Mesenteric fat pad (tissue), 1 donor: ENCODE measurements around the gene BMI1. TPM values are rescaled to one million over a fixed set of nuclear protein-coding genes. Genes with fewer than 3 reads are reported as not detected.
"Not testable (repeated sequence)": the region's sequence is repeated elsewhere in the genome, so short reads cannot be mapped to it uniquely, and the experiment has no call there.

Source experiments
- DNase-seq: peaks from one replicate; pipeline ENCODE4 v3.0.0-alpha.2; 2020; ENCODE audit warnings: low spot score
- total RNA-seq: library from RNA; stranded (reverse); fragmentation: NEBNext Ultra II Directional; extraction: Animal tissue kit (Norgen Biotek cat#: 25700); gene quantifications from one replicate; pipeline ENCODE4 v1.2.1, GENCODE V29; 2021
- donor health status: DM: yes; HTN: yes; CAD: no.

The BMI1 gene
- total RNA-seq, 1 donor from 2014 or later = 58.1 TPM

- DNase-seq = no peak
These were observed 18.0 kb downstream of the BMI1 start for GRCh38 chr10:22338931-22339330.

- no peak for DNase-seq
These were observed 18.9 kb downstream of the BMI1 start for GRCh38 chr10:22339761-22340328.

- peak; percentile 91 for DNase-seq
These were observed 19.7 kb downstream of the BMI1 start for GRCh38 chr10:22340329-22341189.

DNA sequence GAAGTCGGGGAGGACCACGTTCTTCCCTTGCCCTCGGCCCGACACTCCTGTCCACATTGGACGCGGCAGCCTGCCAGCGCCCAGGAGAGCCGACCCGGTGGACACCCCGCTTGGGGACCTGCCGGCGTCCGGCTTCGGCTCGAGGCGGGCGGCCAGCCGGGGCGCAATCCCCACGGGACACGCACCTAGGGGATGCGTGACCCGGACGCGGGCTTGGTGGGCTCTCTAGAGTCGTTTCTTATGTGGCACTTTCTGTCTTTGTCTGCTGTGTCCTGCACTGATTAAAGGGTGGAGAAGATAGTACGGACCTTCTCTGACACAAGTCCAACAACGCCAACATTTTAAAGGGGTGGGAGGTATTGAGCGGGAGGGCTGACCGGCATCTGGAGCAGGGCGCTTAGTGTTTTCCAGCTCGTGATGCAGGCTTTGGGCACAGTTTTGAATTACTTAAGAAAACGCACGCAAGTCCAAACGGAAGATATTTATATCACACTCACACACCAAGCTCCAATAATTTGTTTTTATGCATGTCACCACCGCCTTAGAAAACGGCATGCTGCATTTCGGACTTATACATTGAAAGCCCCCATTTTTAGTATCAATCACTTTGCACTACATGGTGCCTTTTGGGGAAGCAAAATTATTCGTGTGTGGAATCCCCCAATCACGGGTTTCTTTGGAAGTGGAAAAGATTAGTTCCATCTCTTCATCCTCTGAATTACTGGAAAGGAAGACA lies 20.5 kb downstream of the BMI1 start:
- peak; percentile 90 for DNase-seq

DNA sequence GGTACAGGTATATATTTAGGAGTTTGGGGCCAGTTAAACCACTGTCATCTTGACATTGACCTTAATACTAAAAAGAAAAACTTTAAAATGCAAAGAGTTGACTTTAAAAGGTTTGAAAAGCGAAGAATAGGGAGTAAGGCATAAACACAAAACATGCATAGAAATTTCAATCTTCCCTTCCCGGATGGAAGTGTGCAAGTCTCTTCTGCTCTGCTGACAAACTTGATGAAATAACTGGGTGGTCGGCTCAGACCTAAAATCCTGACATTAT lies 21.0 kb downstream of the BMI1 start:
- no peak for DNase-seq

DNA sequence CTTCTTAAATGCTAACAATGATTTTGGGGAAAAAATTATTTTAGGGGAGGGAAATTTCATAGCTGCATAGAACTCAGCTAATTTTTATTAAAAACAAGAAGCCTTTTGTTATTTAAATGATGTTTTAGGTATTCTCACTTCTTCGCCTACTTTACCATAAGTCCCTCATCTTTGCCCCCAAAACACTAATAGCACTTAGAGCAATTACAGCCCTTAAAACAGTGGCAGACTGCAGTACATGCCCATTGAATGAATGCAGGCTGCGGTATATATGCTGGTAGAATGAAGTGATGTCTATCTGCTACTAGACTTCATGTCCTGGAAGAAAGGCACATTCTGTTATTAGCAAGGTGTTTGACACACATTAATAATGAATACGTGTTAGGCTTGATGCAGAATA lies 21.5 kb downstream of the BMI1 start:
- DNase-seq = no peak

GRCh38 chr10:22343731-22344130 lies 22.8 kb downstream of the BMI1 start:
- DNase-seq = no peak

GRCh38 chr10:22344249-22344648 lies 23.4 kb downstream of the BMI1 start:
- DNase-seq = no peak

DNA sequence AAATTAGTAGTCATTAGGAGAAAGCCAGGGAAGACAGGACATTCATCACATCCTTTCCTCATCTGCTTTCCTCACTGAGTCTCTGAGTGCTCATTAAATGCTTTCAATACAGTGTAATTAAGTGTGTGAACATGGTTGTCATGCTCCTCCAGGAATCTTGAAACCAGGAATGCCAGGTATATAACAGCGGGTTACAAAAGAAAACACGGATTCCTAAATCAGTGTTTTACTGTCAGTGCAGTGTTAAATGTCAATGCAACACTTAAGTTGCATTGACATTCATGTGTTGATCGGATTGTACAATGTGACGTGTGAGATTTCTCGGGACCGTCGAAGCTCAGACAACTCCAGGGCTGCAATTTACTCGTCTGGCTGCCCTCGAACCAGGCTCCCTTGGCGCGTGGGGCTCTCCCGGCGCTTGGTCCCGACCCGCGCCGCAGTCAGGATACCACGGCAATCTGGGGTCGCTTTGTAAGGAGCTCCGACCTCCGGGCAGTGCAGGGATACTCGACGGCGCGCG lies 23.9 kb downstream of the BMI1 start:
- no peak for DNase-seq

GRCh38 chr10:22345301-22346095 lies 24.6 kb downstream of the BMI1 start, which contains the start of gene SPAG6:
Gene SPAG6 (plus strand): TSS chr10:22345496. CDS start chr10:22345612, 116 bp downstream.
- DNase-seq = peak; percentile 91

- DNase-seq = no peak
These were observed 25.3 kb downstream of the BMI1 start for GRCh38 chr10:22346096-22346661.

DNA sequence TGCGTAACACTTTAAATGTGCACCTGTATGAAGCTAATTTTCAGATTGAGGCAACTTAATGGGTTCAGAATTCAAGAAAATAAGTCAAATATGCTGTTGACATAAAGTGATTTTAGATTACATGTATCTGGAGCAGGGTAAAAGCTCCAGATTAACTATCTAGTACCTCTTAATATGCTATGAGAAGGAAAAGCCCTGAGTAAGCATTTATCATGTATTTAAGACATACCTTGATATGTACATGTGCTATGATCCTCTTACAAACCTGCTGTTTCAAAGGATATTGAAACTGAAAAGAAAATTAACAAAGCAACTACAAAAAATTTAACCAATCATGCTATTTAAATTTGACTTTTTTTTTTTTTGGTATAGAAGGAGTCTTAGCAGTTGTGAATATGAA lies 28.9 kb downstream of the BMI1 start:
- DNase-seq = no peak

DNA sequence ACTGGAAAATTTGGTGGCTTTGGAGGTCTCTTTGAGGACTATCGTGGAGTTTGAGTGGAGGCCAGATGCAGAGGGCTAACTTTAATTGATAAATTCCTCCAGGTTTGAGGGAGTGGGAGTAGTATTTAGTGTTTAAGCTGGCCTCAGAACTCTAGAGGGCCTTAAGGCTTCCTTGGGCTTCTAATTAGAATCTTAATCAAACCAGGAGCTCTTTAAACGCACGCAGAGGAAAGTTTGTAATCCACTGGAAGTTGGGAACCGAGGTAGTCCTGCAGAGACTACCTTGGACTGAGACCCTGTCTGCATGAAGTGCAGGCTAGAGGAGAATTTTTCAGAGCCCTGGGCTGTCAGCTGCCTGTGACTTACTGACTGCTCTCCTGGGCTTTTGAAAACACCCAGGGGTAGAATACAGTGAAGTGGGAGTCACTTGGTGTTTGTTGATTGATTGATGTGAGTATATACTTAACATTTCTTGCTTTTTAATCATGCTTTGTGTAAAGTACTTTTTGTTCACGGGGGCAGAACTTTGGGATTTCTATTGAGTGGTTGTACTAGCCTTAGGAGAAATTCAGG lies 30.3 kb downstream of the BMI1 start:
- DNase-seq = no peak

DNA sequence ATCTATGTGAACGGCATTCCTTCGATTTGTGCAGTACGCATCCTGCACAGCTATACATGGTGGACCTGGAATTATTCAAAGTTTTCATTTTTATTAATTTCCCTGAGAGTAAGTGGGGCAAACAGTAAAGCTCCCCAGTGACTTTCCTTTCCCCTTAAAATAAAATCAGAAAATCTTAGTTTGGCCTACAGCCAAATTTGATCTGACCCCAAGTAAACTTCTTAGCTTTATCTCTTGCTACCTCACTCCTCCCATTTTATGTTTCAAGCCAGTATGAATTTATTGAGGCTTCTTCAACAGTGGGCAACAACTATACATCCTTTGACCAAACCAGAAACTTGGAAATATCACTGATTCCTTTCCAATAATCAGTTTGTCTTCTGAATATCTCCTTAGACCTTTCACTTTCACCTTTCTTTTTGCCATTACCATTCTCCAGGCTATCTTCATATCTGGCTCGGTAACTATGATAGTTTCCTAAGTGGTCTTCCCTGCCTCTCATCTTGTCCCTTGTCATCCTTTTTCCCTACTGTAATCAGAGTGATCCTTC lies 35.5 kb downstream of the BMI1 start:
- no peak for DNase-seq

DNA sequence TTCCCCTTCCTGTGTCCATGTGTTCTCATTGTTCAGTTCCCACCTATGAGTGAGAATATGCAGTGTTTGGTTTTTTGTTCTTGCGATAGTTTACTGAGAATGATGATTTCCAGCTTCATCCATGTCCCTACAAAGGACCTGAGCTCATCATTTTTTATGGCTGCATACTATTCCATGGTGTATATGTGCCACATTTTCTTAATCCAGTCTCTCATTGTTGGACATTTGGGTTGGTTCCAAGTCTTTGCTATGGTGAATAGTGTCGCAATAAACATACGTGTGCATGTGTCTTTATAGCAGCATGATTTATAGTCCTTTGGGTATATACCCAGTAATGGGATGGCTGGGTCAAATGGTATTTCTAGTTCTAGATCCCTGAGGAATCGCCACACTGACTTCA lies 36.9 kb downstream of the BMI1 start:
- not testable (repeated sequence) for DNase-seq

GRCh38 chr10:22363305-22363704 lies 42.4 kb downstream of the BMI1 start:
- no peak for DNase-seq

- no peak for DNase-seq
These were observed 43.7 kb downstream of the BMI1 start for GRCh38 chr10:22364407-22365140.

DNA sequence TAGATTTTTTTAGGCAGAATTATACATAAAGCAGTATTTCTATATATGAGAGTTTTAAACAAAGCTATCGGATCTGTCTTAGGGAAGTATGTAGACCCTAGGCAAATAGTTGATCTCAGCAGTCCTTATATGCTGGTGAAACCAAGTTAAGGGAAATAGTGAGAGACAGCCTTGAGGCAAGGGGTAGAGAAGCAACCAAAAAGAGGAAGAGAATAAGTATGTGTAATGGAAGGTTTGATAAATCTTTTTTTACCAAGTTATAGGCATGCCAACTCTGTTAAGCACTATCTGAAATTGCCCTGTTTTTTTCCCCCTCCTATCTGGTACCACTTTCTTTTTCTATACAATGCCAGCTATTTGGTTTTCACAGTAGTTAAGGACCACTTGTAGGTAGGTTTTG lies 44.3 kb downstream of the BMI1 start:
- no peak for DNase-seq

- DNase-seq = no peak
These were observed 44.9 kb downstream of the BMI1 start for GRCh38 chr10:22365644-22366434.
